Prostate gland (tissue), 2 donors: ENCODE measurements around the gene TTYH2. TPM values are rescaled to one million over a fixed set of nuclear protein-coding genes. Genes with fewer than 3 reads are reported as not detected.

Experiments used
- DNase-seq: peaks from one replicate; pipeline ENCODE4 v3.0.0-alpha.2; 2019; ENCODE audit warnings: low spot score
- H3K27ac ChIP-seq, 2 donors: fragments of 200-600 bp; sonication (generic); 2 replicates each; pipeline ENCODE4 v1.5.1; 2017 to 2019
- H3K27me3 ChIP-seq: fragments of 200-600 bp; sonication (generic); replicated peaks from 2 replicates; pipeline ENCODE4 v1.5.1; 2019; ENCODE audit not compliant: insufficient read depth
- H3K36me3 ChIP-seq, 2 donors: fragments of 200-600 bp; sonication (generic); 1 replicate in 1 of 2; 2 replicates in 1 of 2; pipeline versions ENCODE4 v1.5.1 to v1.8.1; 2017 to 2019
- H3K4me1 ChIP-seq: fragments of 200-600 bp; sonication (generic); replicated peaks from 2 replicates; pipeline ENCODE4 v1.5.1; 2019
- H3K4me3 ChIP-seq, 2 donors: fragments of 200-600 bp; sonication (generic); 2 replicates each; pipeline ENCODE4 v1.5.1; 2017 to 2019
- H3K9me3 ChIP-seq: fragments of 200-600 bp; sonication (generic); 2 replicates; pipeline ENCODE4 v1.5.1; 2017
- POLR2A ChIP-seq: fragments of 450-650 bp; IDR thresholded peaks from one replicate; pipeline ENCODE4 v1.6.1; 2016; ENCODE audit warnings: antibody characterized with exemption, mild to moderate bottlenecking
- POLR2AphosphoS5 ChIP-seq: sonication (generic); formaldehyde crosslinking; IDR thresholded peaks from one replicate; pipeline ENCODE4 v1.6.1; 2017; ENCODE audit warnings: antibody characterized with exemption
- WGBS: methylation state at CpG from one replicate; pipeline ENCODE4 v1.1.5; 2018; 5-methylcytosine and 5-hydroxymethylcytosine counted together
- intact Hi-C: fragments of 100-400 bp; cut with DNase I; formaldehyde crosslinking; loops from one replicate; pipeline ENCODE4 v1.14.2; 2022
- total RNA-seq, 2 donors: library from RNA; depleted of rRNA; stranded (reverse); fragments of >200 nt; gene quantifications; one replicate each; pipeline ENCODE4 v1.1.0, GENCODE V29; 2016
- TF ChIP-seq, protein P1 (sequence below), 4 experiments: fragments of 200-600 bp in 2 of 4; fragments of 450-650 bp in 2 of 4; sonication (generic) in 2 of 4; IDR thresholded peaks; 1 replicate in 3 of 4; 2 replicates in 1 of 4; pipeline ENCODE4 v1.5.1; 2016 to 2019; ENCODE audit warnings: antibody characterized with exemption in 4 of 4, mild to moderate bottlenecking in 2 of 4, moderate library complexity in 2 of 4

Gene TTYH2
- total RNA-seq, 2 donors from 2014 or later, result 7.7 to 43.3 TPM

DNA sequence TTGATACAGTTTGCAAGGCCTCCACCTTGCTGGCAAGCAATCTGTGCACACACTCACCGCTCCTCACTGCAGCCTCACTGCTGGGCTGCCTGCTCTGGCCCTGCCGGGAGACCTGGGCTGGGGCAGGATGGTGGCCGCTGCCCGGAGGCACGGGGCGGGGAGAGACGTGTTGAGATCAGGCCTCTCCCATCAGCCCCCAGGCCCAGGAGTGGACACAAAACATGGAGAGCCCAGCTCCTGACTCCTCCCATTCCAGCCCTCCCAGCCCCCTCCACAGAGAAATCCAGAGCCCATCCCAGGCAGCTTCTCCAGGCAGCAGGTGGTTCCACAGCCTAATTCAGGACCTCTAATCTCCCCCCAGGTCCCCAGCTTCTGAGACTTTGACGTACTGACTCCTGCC, 33.0 kb upstream of the TTYH2 start:
- 66% methylated on average over 8 of the region's 8 CpGs for WGBS
- TF ChIP-seq POLR2AphosphoS5 (no peak), POLR2A (no peak)
- TF ChIP-seq, protein P1, sequence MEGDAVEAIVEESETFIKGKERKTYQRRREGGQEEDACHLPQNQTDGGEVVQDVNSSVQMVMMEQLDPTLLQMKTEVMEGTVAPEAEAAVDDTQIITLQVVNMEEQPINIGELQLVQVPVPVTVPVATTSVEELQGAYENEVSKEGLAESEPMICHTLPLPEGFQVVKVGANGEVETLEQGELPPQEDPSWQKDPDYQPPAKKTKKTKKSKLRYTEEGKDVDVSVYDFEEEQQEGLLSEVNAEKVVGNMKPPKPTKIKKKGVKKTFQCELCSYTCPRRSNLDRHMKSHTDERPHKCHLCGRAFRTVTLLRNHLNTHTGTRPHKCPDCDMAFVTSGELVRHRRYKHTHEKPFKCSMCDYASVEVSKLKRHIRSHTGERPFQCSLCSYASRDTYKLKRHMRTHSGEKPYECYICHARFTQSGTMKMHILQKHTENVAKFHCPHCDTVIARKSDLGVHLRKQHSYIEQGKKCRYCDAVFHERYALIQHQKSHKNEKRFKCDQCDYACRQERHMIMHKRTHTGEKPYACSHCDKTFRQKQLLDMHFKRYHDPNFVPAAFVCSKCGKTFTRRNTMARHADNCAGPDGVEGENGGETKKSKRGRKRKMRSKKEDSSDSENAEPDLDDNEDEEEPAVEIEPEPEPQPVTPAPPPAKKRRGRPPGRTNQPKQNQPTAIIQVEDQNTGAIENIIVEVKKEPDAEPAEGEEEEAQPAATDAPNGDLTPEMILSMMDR (IDR thresholded peaks at IDR 0.05), result no peak
- no peaks in the 10 kb centered on the region for H3K9me3 ChIP-seq
- no peak overlapping the region for H3K27ac ChIP-seq
- DNase-seq, result no peak
- no peaks in the 10 kb centered on the region for H3K27me3 ChIP-seq
- no peaks in the 10 kb centered on the region for H3K4me1 ChIP-seq
- no peaks in the 10 kb centered on the region for H3K36me3 ChIP-seq
- intact Hi-C loops, result no loop called here
- no peak overlapping the region for H3K4me3 ChIP-seq

DNA sequence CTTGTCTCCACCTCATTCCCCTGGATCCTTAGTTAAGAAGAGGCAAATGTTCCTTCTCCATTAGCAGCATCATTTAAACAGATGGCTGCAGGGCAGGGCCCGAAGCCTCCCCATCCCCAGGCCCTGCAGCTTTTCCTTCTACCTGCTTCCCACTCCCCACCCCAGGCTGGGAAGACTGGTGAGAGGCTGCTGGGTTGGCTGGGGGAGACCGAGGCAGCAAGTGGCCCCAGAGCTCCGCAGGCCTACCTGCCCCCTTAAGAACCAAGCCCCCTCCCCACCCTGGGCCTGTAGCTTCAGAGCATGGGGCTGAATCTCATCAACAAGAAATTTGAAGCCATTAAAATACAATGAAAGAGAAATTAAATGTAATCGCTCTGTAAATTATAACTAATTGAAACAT, 32.0 kb upstream of the TTYH2 start:
- WGBS, result 98% methylated on average over 4 of the region's 4 CpGs
- no peak overlapping the region for H3K27ac ChIP-seq
- no peaks in the 10 kb centered on the region for H3K27me3 ChIP-seq
- no peak for DNase-seq
- H3K4me1 ChIP-seq, result no peaks in the 10 kb centered on the region
- TF ChIP-seq, protein P1 (IDR thresholded peaks at IDR 0.05), result no peak
- TF ChIP-seq POLR2AphosphoS5 (no peak), POLR2A (no peak)
- no peaks in the 10 kb centered on the region for H3K36me3 ChIP-seq
- H3K4me3 ChIP-seq, result no peak overlapping the region
- intact Hi-C loops, result no loop called here
- no peaks in the 10 kb centered on the region for H3K9me3 ChIP-seq

DNA sequence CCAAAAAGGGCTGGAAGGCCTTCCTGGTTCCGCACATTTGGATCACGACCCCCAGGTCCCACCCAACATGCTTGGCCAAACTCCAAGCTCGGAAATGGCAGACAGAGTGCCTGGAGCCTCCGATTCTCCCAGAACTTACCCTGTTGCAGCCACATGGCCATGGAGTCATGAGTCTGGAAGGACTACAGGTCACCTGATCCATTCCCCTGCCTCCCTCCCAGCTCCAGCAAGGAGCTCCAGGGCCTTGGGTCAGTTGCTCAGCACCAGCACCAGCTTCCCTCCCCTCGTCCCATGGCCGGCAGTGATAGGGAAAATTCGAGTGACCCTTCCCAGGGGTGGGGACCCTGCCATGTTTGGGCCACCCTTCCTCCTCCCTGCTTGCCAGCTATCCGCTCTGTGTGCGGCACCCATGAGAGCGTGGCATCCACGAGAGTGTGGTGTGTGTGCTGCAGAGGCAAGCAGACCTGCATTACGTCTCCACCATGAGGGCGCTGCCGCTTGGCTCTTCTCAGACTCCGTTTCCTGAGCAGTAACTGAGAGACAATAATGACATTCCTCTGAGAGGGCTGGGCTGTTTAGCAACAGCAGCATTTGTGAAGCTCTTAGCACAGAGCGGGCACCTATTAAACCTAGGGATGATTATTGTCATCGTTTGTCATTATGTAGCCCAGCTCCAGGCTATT, 31.2 kb upstream of the TTYH2 start:
- Histone ChIP-seq H3K27me3 (no peaks in the 10 kb centered on the region), H3K4me3 (no peak overlapping the region), H3K36me3 (no peaks in the 10 kb centered on the region), H3K9me3 (no peaks in the 10 kb centered on the region), H3K4me1 (no peaks in the 10 kb centered on the region), H3K27ac (no peak overlapping the region)
- intact Hi-C loops, result no loop called here
- no peak for DNase-seq
- TF ChIP-seq, protein P1 (IDR thresholded peaks at IDR 0.05), result no peak
- TF ChIP-seq POLR2A (no peak), POLR2AphosphoS5 (no peak)
- WGBS, result 78% methylated on average over 17 of the region's 17 CpGs

DNA sequence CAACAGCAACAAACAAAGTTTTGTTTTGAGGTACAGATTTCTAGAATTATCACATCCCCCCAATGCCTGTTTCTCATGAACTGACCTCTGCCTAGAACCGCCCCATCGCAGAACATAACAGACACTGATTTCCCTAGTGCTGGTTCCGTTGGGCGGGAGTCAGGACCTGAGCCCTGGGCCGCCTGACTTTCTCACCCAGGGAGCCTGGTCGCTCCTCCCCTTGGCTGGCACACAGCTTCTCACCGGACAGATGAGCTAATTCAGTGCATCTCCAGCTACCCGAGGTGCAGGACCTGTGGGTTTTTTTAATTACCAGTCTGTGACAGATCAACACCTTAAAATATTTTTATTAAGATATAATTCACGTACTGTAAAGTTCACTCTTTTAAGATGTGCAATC, 30.0 kb upstream of the TTYH2 start:
- Histone ChIP-seq H3K36me3 (no peaks in the 10 kb centered on the region), H3K4me3 (no peak overlapping the region), H3K9me3 (no peaks in the 10 kb centered on the region), H3K27me3 (no peaks in the 10 kb centered on the region), H3K27ac (no peak overlapping the region), H3K4me1 (no peaks in the 10 kb centered on the region)
- 68% methylated on average over 9 of the region's 9 CpGs for WGBS
- TF ChIP-seq POLR2A, result no peak
- TF ChIP-seq, protein P1 (IDR thresholded peaks at IDR 0.05), result no peak
- no peak for TF ChIP-seq POLR2AphosphoS5
- no peak for DNase-seq
- intact Hi-C loops, result no loop called here

DNA sequence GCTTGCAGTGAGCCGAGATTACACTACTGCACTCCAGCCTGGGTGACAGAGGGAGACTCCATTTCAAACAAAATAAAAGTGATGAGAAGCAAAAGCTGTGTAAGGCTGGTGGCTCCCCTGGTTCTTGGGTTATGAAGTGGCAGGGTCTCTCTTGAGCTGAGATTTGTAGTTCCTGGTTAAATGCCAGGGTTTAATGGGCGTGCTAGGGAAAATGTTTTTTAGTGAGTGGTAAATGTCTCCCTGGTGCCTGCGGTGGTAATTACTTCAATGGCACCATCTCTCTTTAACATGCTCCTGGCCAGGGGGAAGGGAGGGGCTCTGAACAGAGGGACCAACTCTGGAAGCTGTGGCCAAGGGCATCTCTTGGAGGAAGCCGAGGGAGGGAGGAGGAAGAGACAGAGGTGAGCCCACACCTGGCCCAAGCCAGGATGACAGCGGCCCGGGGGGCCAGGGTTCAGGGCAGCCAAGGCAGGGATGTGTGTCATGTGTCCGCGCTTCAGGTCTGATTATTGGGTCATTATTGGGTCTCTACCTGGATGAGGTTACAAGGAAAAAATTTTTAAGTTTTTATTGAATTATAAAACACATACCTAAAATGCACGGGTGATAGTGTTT, 27.7 kb upstream of the TTYH2 start:
- Histone ChIP-seq H3K4me1 (no peaks in the 10 kb centered on the region), H3K4me3 (no peak overlapping the region), H3K9me3 (no peaks in the 10 kb centered on the region), H3K27ac (no peak overlapping the region), H3K36me3 (no peaks in the 10 kb centered on the region), H3K27me3 (no peaks in the 10 kb centered on the region)
- intact Hi-C loops, result no loop called here
- DNase-seq, result no peak
- TF ChIP-seq POLR2AphosphoS5 (no peak), POLR2A (no peak)
- TF ChIP-seq, protein P1 (IDR thresholded peaks at IDR 0.05), result no peak
- 56% methylated on average over 9 of the region's 9 CpGs for WGBS
